Ammon's horn (tissue), 1 donor: ENCODE data around the gene PRSS21.

Source experiments
- DNase-seq: peaks from one replicate; pipeline ENCODE4 v3.0.0-alpha.2; 2016; ENCODE audit warnings: low spot score

The PRSS21 gene

DNA sequence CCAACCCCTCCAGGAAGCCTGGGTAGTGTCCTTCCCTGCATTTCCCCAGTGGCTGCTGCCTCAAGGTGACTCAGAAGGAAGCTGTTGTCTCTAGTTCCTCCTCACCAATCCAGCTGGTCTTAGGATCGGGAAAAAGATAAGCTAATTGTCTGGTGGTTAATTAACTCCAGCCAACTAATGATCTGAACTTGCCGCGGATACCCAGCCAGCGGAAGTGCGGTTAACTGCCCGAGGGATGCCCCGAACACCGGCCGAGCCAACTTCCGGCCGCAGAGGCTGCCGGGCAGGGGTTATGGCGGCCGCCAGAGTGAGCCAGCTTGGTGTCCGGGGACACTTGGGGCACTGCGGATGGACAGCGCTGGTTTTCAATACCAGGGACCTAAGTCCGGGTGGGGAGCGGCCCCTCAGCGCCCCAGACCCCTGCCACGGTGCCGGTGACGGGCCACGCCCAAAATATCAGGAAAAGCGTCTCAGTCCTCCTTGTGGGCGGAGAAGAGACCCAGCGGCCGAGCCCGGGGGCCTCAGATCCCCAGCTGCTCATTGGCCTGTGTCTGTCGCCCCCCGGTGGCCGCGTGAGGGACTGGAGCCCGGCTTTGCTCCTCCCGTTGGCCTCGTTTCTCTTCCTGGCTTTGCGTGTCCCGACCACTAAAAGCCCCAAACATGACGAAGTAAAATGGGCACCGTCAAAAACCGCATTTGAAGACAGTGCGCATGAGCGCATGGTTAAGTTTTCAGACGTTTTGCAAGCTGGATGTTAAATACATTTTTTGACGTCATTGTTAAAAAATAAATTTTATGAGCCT lies 51.2 kb downstream of the PRSS21 start:
- DNase-seq = peak; percentile 92
